Left kidney (tissue), 2 donors: Measurements from ENCODE around the gene THUMPD1. TPM values are rescaled to one million over a fixed set of nuclear protein-coding genes. Genes with fewer than 3 reads are reported as not detected.
"Not testable (repeated sequence)": the region's sequence is repeated elsewhere in the genome, so short reads cannot be mapped to it uniquely, and the experiment has no call there.

Experiments
- DNase-seq: peaks from one replicate; pipeline ENCODE4 v3.0.0-alpha.2; 2013
- polyA plus RNA-seq: library from polyadenylated mRNA; unstranded; fragments of 120-200 nt; gene quantifications from one replicate; pipeline ENCODE4 v1.2.1, GENCODE V29; 2013; ENCODE audit not compliant: insufficient read length

Gene THUMPD1
- polyA plus RNA-seq, 1 donor: 84.8 TPM

GRCh38 chr16:20753727-20754126, 12.1 kb upstream of the THUMPD1 start:
- no peak for DNase-seq

- DNase-seq: no peak
Observed at GRCh38 chr16:20750558-20750957, 8.9 kb upstream of the THUMPD1 start.

GRCh38 chr16:20749474-20749873, 7.9 kb upstream of the THUMPD1 start:
- DNase-seq: no peak

- DNase-seq: no peak
Observed at GRCh38 chr16:20747030-20747816, 5.6 kb upstream of the THUMPD1 start.

GRCh38 chr16:20746461-20746860, 4.8 kb upstream of the THUMPD1 start:
- DNase-seq: no peak

- DNase-seq: no peak
Observed at GRCh38 chr16:20744922-20745440, 3.4 kb upstream of the THUMPD1 start.

GRCh38 chr16:20743591-20743990, 2.0 kb upstream of the THUMPD1 start:
- DNase-seq: no peak

- DNase-seq: peak; percentile 77
Observed at GRCh38 chr16:20740901-20741521, 607 bp downstream of the THUMPD1 start.

- no peak for DNase-seq
Observed at GRCh38 chr16:20740007-20740883, 1.4 kb downstream of the THUMPD1 start.

- DNase-seq: no peak
Observed at GRCh38 chr16:20735490-20735889, 6.1 kb downstream of the THUMPD1 start.

GRCh38 chr16:20734782-20735181, 6.8 kb downstream of the THUMPD1 start:
- DNase-seq: no peak

- no peak for DNase-seq
Observed at GRCh38 chr16:20734056-20734455, 7.6 kb downstream of the THUMPD1 start.

- no peak for DNase-seq
Observed at GRCh38 chr16:20729141-20729540, 12.5 kb downstream of the THUMPD1 start.

GRCh38 chr16:20727181-20727580, 14.4 kb downstream of the THUMPD1 start:
- DNase-seq: no peak

GRCh38 chr16:20726661-20727060, 15.0 kb downstream of the THUMPD1 start:
- no peak for DNase-seq

GRCh38 chr16:20720251-20720650, 21.4 kb downstream of the THUMPD1 start:
- no peak for DNase-seq

GRCh38 chr16:20717718-20718117, 23.9 kb downstream of the THUMPD1 start:
- DNase-seq: not testable (repeated sequence)

- no peak for DNase-seq
Observed at GRCh38 chr16:20711277-20711911, 30.2 kb downstream of the THUMPD1 start.

- DNase-seq: not testable (repeated sequence)
Observed at GRCh38 chr16:20708129-20708528, 33.5 kb downstream of the THUMPD1 start.

GRCh38 chr16:20707461-20707860, 34.2 kb downstream of the THUMPD1 start:
- DNase-seq: no peak

- not testable (repeated sequence) for DNase-seq
Observed at GRCh38 chr16:20705972-20706371, 35.6 kb downstream of the THUMPD1 start.

- no peak for DNase-seq
Observed at GRCh38 chr16:20704281-20704680, 37.3 kb downstream of the THUMPD1 start.
